B cell (primary cell): Measurements from ENCODE around the gene CBLN3. TPM values are rescaled to one million over a fixed set of nuclear protein-coding genes. Genes with fewer than 3 reads are reported as not detected.

ENCODE experiments used
- ATAC-seq: fragments of 200-7000 bp; cut with Tn5 transposase; one replicate; pipeline ENCODE4 v1.10.0; 2021; ENCODE audit warnings: low read depth, mild to moderate bottlenecking, moderate number of reproducible peaks, moderate library complexity
- CTCF ChIA-PET: fragments of 350-600 bp; sonication (Branson Sonifier 250); formaldehyde crosslinking; loops from one replicate; lab custom pipeline; 2021; ENCODE audit warnings: antibody characterized with exemption, inconsistent platforms; lab: Charles Lee
- POLR2A ChIA-PET: fragments of 350-600 bp; sonication (Branson Sonifier 250); formaldehyde crosslinking; loops from one replicate; lab custom pipeline; 2021; ENCODE audit warnings: antibody characterized with exemption; lab: Charles Lee
- DNase-seq: peaks from one replicate; pipeline ENCODE4 v3.0.0; 2013
- H2AFZ ChIP-seq: 2 replicates; pipeline ENCODE4 v1.6.1; 2012; ENCODE audit warnings: mild to moderate bottlenecking, low read depth, low read length; ENCODE audit not compliant: insufficient read depth, poor library complexity, severe bottlenecking
- H3K27ac ChIP-seq, 2 donors: 1 replicate in 1 of 2; 2 replicates in 1 of 2; pipeline ENCODE4 v1.5.1; 2012 to 2013; ENCODE audit warnings: low read length in 2 of 2, mild to moderate bottlenecking in 2 of 2, moderate library complexity in 1 of 2
- H3K27me3 ChIP-seq, 4 experiments: fragments of 200-600 bp in 1 of 4; sonication (generic) in 1 of 4; replicated peaks in 1 of 4; 1 replicate in 2 of 4; 2 replicates in 2 of 4; pipeline versions ENCODE4 v1.6.1 to v1.7.0; 2013 to 2016; ENCODE audit warnings: low read length in 3 of 4, mild to moderate bottlenecking in 2 of 4, mixed read lengths in 1 of 4, moderate library complexity in 1 of 4; ENCODE audit not compliant: insufficient read depth in 4 of 4, control insufficient read depth in 3 of 4; ENCODE audit errors: control extremely low read depth in 1 of 4
- H3K36me3 ChIP-seq, 2 experiments: replicated peaks in 1 of 2; 1 replicate in 1 of 2; 2 replicates in 1 of 2; pipeline versions ENCODE4 v1.6.1 to v1.7.1; 2013; ENCODE audit warnings: low read length in 1 of 2; ENCODE audit not compliant: insufficient read depth in 2 of 2, control insufficient read depth in 1 of 2; ENCODE audit errors: control extremely low read depth in 1 of 2, extremely low read depth in 1 of 2
- H3K4me1 ChIP-seq, 2 donors: fragments of 200-600 bp in 1 of 2; sonication (generic) in 1 of 2; 1 replicate in 1 of 2; 2 replicates in 1 of 2; pipeline versions ENCODE4 v1.5.1 to v1.6.1; 2013 to 2017; ENCODE audit warnings: low read length in 2 of 2; ENCODE audit not compliant: control insufficient read depth in 2 of 2, insufficient read depth in 2 of 2
- H3K4me2 ChIP-seq: replicated peaks from 2 replicates; pipeline ENCODE3; 2012; ENCODE audit warnings: mild to moderate bottlenecking, low read depth, low read length; ENCODE audit not compliant: poor library complexity, severe bottlenecking
- H3K4me3 ChIP-seq, 5 experiments: fragments of 200-600 bp in 1 of 5; sonication (generic) in 1 of 5; 1 replicate in 3 of 5; 2 replicates in 2 of 5; pipeline versions ENCODE4 v1.5.1 to v1.7.0; 2011 to 2016; ENCODE audit warnings: low read length in 4 of 5, mild to moderate bottlenecking in 4 of 5, low read depth in 2 of 5, control low read depth in 1 of 5, moderate library complexity in 1 of 5; ENCODE audit not compliant: insufficient read depth in 1 of 5; ENCODE audit errors: control extremely low read depth in 1 of 5, extremely low read depth in 1 of 5
- H3K79me2 ChIP-seq: fragments of 200-600 bp; sonication (generic); one replicate; pipeline ENCODE4 v1.6.0; 2016; ENCODE audit warnings: low read length; ENCODE audit not compliant: control insufficient read depth, insufficient read depth
- H3K9ac ChIP-seq: fragments of 200-600 bp; sonication (generic); 2 replicates; pipeline ENCODE4 v1.6.1; 2017; ENCODE audit warnings: mild to moderate bottlenecking, low read length, moderate library complexity
- H3K9me3 ChIP-seq, 3 donors: one replicate each; pipeline versions ENCODE4 v1.6.1 to v1.7.1; 2013; ENCODE audit warnings: low read length in 2 of 3; ENCODE audit not compliant: control insufficient read depth in 2 of 3, insufficient read depth in 1 of 3; ENCODE audit errors: control extremely low read depth in 1 of 3
- H4K20me1 ChIP-seq: 2 replicates; pipeline ENCODE4 v1.6.0; 2012; ENCODE audit warnings: mild to moderate bottlenecking, low read length; ENCODE audit not compliant: insufficient read depth, control insufficient read depth, poor library complexity, severe bottlenecking
- H3K27ac Mint-ChIP-seq: one replicate; pipeline ENCODE4 v1.8.0; 2021; ENCODE audit warnings: mixed read lengths
- H3K27me3 Mint-ChIP-seq: one replicate; pipeline ENCODE4 v1.8.0; 2021; ENCODE audit warnings: mixed read lengths
- H3K4me1 Mint-ChIP-seq: one replicate; pipeline ENCODE4 v1.8.0; 2021; ENCODE audit warnings: mixed read lengths
- H3K4me3 Mint-ChIP-seq: one replicate; pipeline ENCODE4 v1.8.0; 2021; ENCODE audit warnings: mixed read lengths
- H3K9me3 Mint-ChIP-seq: one replicate; pipeline ENCODE4 v1.8.0; 2022; ENCODE audit warnings: mixed read lengths; ENCODE audit not compliant: insufficient read depth
- CTCF ChIP-seq: fragments of 200-600 bp; IDR thresholded peaks from one replicate; pipeline ENCODE4 v1.8.0; 2022; ENCODE audit warnings: antibody characterized with exemption, mild to moderate bottlenecking
- EZH2 ChIP-seq: IDR thresholded peaks from 2 replicates; pipeline ENCODE4 v1.6.1; 2012; ENCODE audit warnings: borderline replicate concordance, low read depth, mild to moderate bottlenecking, moderate library complexity, low read length; ENCODE audit not compliant: insufficient read depth, poor library complexity, severe bottlenecking
- WGBS: methylation state at CpG from one replicate; pipeline ENCODE4 v1.1.5; 2013; ENCODE audit warnings: missing lambda C conversion rate; ENCODE audit not compliant: insufficient coverage; 5-methylcytosine and 5-hydroxymethylcytosine counted together
- intact Hi-C: fragments of 100-400 bp; cut with micrococcal nuclease; formaldehyde crosslinking; loops from one replicate; pipeline ENCODE4 v1.10.0; 2022
- polyA plus RNA-seq: library from polyadenylated mRNA; depleted of rRNA; stranded (reverse); fragments of >200 nt; gene quantifications from 2 replicates; pipeline ENCODE4 v1.2.3, GENCODE V29; 2012
- total RNA-seq, 2 donors: library from RNA; stranded (reverse); fragments of 120-200 nt in 1 of 2; gene quantifications; 1 replicate in 1 of 2; 2 replicates in 1 of 2; pipeline versions ENCODE4 v1.2.3 to v1.2.4, GENCODE V29; 2013 to 2022

Gene CBLN3
- total and polyA plus RNA-seq, 2 donors (not counting 1 experiment from before 2014, with no cell fraction given): 35.0 to 134 TPM

GRCh38 chr14:24463017-24463883 lies 33.8 kb upstream of the CBLN3 start:
- intact Hi-C loops: no loop called here
- H3K4me2 ChIP-seq: no peak overlapping the region
- Mint-ChIP-seq H3K9me3 (peaks cover 2% of the 10 kb centered on the region), H3K27ac (no peak overlapping the region), H3K4me1 (peaks cover 6% of the 10 kb centered on the region), H3K27me3 (no peaks in the 10 kb centered on the region), H3K4me3 (no peak overlapping the region)
- no peaks in the 10 kb centered on the region for H4K20me1 ChIP-seq
- H3K27ac ChIP-seq: no peak overlapping the region
- ChIA-PET CTCF (no interaction called here), POLR2A (no interaction called here)
- DNase-seq (no peak), ATAC-seq (no peak)
- no peak for TF ChIP-seq CTCF
- no peak for TF ChIP-seq EZH2
- no peaks in the 10 kb centered on the region for H3K36me3 ChIP-seq
- no peaks in the 10 kb centered on the region for H3K27me3 ChIP-seq
- no peaks in the 10 kb centered on the region for H3K9me3 ChIP-seq
- WGBS: 92% methylated on average over 2 of the region's 5 CpGs
- no peak overlapping the region for H3K9ac ChIP-seq
- H3K4me3 ChIP-seq: no peak overlapping the region
- no peaks in the 10 kb centered on the region for H3K79me2 ChIP-seq
- no peak overlapping the region for H2AFZ ChIP-seq
- H3K4me1 ChIP-seq: peaks cover 0 to 2% of the 10 kb centered on the region in 2 donors

- Histone ChIP-seq H3K4me3 (no peak overlapping the region), H3K9me3 (no peaks in the 10 kb centered on the region), H3K4me1 (peaks cover 0 to 2% of the 10 kb centered on the region in 2 donors), H3K9ac (no peak overlapping the region), H3K79me2 (no peaks in the 10 kb centered on the region), H3K27ac (no peak overlapping the region), H3K27me3 (no peaks in the 10 kb centered on the region), H2AFZ (no peak overlapping the region), H3K36me3 (no peaks in the 10 kb centered on the region), H3K4me2 (no peak overlapping the region), H4K20me1 (no peaks in the 10 kb centered on the region)
- ATAC-seq: no peak
- peaks cover 2% of the 10 kb centered on the region for H3K9me3 Mint-ChIP-seq
- no peak for TF ChIP-seq EZH2
- TF ChIP-seq CTCF: no peak
- no peak overlapping the region for H3K4me3 Mint-ChIP-seq
- peaks cover 6% of the 10 kb centered on the region for H3K4me1 Mint-ChIP-seq
- no peak overlapping the region for H3K27ac Mint-ChIP-seq
- DNase-seq: no peak
- POLR2A ChIA-PET: no interaction called here
- H3K27me3 Mint-ChIP-seq: no peaks in the 10 kb centered on the region
- CTCF ChIA-PET: no interaction called here
- intact Hi-C loops: no loop called here
Observed at GRCh38 chr14:24461336-24461735, 31.9 kb upstream of the CBLN3 start.
